ENCODE measurements around the gene ANTXR1. TPM values are rescaled to one million over a fixed set of nuclear protein-coding genes. Genes with fewer than 3 reads are reported as not detected.

ANTXR1 gene
- total RNA-seq, 1 donor, result 206 TPM

DNA sequence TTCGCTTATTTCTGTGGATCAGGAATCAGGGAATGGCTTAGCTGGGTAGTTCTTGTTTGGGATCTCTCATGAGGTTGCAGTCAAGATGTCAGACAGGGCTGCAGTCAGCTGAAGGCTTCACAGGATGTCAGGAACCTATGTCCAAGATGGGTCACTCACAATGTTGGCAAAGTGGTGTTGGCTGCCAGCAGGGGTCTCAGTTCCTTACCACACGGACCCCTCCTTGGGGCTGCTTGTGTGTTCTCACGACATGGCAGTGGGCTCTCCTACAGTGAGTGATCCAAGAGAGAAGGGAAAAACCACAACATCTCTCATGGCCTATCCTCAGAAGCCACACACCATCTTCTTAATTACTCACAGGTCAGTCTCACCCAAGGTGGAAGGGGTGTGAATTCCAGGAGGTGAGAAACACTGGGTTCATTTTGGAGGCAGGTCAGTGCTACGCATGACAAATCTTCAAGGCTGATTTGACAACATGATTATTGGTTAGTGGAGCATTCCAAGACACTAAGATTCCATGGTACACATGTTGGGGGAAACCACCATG, 1.3 kb upstream of the ANTXR1 start:
- H3K4me3 ChIP-seq (ENCODE audit: low read depth, low read length), result no peak overlapping the region
- TF ChIP-seq, protein P1, sequence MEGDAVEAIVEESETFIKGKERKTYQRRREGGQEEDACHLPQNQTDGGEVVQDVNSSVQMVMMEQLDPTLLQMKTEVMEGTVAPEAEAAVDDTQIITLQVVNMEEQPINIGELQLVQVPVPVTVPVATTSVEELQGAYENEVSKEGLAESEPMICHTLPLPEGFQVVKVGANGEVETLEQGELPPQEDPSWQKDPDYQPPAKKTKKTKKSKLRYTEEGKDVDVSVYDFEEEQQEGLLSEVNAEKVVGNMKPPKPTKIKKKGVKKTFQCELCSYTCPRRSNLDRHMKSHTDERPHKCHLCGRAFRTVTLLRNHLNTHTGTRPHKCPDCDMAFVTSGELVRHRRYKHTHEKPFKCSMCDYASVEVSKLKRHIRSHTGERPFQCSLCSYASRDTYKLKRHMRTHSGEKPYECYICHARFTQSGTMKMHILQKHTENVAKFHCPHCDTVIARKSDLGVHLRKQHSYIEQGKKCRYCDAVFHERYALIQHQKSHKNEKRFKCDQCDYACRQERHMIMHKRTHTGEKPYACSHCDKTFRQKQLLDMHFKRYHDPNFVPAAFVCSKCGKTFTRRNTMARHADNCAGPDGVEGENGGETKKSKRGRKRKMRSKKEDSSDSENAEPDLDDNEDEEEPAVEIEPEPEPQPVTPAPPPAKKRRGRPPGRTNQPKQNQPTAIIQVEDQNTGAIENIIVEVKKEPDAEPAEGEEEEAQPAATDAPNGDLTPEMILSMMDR (IDR thresholded peaks at IDR 0.05; ENCODE audit: insufficient read depth, low read depth, low read length), result peak; percentile 5
- no peak for DNase-seq (ENCODE audit: low read depth)

DNA sequence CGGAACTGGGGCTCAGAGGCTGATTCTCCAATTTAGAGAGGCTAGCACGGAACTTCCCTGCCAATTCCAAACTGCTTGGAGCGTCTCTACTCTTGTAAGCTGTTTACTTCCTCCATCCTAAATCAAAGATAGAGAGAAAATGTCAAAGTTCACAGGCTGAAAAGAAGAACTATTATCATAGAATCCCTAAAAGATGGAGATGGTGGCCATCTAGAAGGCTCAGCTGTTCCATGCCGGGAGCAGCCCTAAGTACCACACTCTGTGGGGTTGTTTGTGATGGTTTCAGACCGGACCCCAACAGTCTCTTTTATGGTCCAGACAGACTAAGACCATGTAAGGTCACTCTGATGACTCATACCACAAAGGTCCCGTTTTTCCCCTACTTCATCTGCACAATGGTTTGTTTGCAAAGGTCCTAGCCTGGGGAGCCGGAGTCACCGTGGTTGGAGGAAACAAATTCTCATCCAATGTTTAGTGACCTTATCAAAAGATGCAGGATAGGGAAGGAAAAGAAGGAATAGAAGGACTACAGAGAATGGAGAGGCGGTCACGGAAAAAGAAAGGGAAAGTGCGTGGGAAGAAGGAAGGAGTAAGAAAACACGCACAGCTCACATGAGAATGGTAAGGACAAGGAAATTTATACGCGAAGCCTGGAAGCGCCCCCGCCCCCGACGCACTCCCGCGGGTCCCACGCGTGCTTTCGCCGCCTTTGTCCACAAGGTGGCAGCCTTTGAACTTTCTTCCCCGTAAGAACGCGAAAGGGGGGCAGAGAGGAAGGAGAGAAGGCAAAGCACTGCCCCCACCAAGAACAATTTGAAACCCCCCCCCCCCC, 453 bp upstream of the ANTXR1 start:
- H3K4me3 ChIP-seq (ENCODE audit: low read depth, low read length), result peak overlapping the region; percentile 81
- no peak for DNase-seq (ENCODE audit: low read depth)
- TF ChIP-seq, protein P1 (IDR thresholded peaks at IDR 0.05; ENCODE audit: insufficient read depth, low read depth, low read length), result peak; percentile 78

DNA sequence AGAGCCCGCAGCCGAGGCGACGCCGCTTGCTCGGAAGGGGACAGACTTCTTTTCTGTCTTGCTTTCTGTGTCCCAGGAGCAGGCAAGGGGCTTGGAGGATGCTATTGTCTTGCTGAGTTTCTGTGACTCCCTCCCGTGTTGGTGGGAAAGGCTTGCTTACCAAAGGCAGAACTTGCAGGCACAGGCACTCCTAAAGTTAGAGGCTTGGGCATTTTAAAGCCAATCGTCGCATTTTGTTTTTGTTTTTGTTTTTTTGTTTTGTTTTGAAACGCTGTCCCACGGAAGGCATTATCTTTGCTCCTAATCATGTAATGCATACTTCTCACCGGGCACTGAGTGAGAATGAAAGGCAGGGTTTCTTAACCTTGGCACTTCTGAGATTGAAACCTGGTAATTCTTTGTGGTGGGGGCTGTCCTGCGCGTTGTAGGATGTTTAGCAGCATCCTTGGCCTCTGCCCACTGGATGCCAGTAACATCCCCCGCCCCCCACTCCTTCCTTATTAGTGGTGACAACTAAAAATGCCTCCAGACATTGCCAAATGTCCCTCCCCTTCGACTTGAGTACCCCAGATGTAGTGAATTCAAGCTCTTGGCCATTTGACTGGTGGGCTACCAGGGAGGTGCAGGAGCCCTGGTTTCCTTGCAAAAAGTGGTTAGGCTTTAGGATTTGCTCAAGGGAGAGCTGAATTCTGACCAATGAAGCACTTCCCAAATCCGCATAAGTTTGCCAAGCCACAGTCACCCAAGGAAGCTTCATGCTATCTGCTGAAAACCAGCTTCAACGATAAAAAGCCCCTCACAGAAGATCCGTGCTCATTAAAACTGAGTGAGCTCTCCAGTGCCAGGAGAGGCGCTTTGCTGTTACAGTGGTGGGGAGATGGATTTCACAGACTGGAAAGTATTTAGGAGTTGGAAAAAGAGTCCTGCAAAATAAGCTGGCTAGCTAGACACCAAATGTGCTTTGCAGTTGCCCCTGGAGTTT, 1.2 kb downstream of the ANTXR1 start:
- TF ChIP-seq, protein P1 (IDR thresholded peaks at IDR 0.05; ENCODE audit: insufficient read depth, low read depth, low read length), result peak; percentile 15
- H3K4me3 ChIP-seq (ENCODE audit: low read depth, low read length), result peak overlapping the region; percentile 81
- DNase-seq (ENCODE audit: low read depth), result peak; percentile 62

DNA sequence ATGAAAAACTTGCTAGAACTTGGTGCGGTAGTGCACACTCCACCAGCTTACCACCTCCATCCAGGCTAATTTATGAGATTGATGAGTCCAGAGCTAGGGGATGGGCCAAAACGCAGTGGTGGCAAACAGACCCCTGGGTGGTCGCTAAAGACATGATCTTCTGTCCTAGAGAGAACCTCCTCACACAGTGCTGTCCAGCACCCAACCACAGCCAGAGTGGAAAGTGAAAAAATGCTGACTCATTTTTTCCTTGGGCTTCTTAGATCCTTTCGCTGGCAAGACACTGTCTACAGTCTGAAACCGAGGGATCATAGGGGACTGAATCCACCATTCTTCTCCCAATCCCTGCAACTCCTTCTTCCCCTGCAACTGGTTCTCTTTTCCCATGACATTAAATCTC, 4.1 kb downstream of the ANTXR1 start:
- H3K4me3 ChIP-seq (ENCODE audit: low read depth, low read length), result peak overlapping the region; percentile 81
- TF ChIP-seq, protein P1 (IDR thresholded peaks at IDR 0.05; ENCODE audit: insufficient read depth, low read depth, low read length), result no peak
- peak; percentile 84 for DNase-seq (ENCODE audit: low read depth)

DNA sequence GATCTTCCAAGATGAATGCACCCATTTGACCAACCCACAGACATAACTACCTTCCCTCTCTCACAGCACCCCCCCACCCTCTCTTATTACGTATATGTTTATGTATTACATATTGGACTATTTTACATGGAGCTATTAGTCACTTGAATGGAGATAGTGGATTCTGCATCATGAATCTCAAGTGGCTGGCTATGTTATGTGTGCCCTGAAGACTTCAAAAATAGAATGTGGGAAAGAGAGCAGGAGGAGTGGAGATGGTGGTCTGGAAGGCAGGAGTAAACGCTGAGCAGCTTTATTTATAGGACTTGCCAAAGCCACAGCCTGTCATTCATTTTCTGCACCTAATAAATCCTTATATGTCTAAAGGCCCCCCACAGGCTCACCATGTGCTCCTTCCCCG, 4.9 kb downstream of the ANTXR1 start:
- H3K4me3 ChIP-seq (ENCODE audit: low read depth, low read length), result peak overlapping the region; percentile 81
- TF ChIP-seq, protein P1 (IDR thresholded peaks at IDR 0.05; ENCODE audit: insufficient read depth, low read depth, low read length), result no peak
- DNase-seq (ENCODE audit: low read depth), result no peak

DNA sequence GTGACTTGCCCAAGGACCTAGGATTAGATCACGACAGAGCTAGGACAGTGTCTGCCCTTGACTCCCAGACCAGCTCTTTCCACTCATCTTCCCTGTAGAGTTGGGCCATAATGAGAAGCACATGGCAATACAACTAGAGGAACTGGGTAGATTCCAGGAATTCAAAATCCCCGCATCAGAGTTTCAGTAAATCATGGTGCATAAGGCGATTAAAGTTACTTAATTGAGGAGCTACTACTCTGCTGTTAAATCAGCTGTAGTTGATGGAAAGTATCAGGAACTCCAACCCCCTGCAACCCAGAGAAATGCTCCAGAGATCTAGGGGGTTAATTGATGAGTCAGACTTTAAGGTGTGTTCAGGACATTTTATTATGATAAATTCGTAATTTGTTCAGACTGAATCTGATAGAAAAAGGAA, 5.7 kb downstream of the ANTXR1 start:
- TF ChIP-seq, protein P1 (IDR thresholded peaks at IDR 0.05; ENCODE audit: insufficient read depth, low read depth, low read length), result no peak
- peak; percentile 28 for DNase-seq (ENCODE audit: low read depth)
- no peak overlapping the region for H3K4me3 ChIP-seq (ENCODE audit: low read depth, low read length)
